GM12801 (cell line): ENCODE data around the gene SLC12A7.

Source experiments
- TF ChIP-seq, protein P1 (sequence below): IDR thresholded peaks from one replicate; pipeline ENCODE4 v1.5.1; 2011; ENCODE audit warnings: control low read depth; ENCODE audit not compliant: insufficient read length; ENCODE audit errors: extremely low read depth

Gene SLC12A7

DNA sequence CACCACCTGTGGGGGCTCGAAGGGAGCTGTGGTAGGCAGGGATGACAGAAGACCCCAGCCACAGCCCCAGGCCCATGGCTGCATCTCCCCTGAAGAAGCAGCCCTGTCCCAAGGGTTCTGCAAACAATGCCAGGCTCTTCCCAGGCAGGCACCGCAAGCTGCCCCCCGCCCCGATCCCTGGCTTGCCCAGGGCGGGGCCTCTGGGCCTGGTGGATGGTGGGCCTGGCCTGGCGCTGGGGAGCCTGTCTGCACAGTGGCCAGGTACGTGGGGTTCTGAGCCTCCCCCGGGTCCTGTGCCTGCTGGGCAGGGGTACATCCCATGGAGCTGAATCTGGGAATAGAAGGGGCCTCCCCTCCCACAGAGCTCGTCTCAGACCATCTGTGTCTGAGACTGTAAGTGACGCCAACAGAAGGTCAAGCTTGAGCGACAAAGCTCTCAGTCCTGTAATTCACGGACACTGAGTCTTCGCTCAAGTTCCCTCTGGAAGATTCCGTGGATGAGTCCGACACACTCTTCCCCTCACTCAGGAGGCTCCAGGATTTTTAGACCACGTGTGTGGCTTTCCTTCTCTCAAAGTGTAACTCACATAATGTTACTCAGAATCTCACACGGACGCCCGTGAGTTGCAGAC is 4.4 kb upstream of the SLC12A7 start:
- TF ChIP-seq, protein P1, sequence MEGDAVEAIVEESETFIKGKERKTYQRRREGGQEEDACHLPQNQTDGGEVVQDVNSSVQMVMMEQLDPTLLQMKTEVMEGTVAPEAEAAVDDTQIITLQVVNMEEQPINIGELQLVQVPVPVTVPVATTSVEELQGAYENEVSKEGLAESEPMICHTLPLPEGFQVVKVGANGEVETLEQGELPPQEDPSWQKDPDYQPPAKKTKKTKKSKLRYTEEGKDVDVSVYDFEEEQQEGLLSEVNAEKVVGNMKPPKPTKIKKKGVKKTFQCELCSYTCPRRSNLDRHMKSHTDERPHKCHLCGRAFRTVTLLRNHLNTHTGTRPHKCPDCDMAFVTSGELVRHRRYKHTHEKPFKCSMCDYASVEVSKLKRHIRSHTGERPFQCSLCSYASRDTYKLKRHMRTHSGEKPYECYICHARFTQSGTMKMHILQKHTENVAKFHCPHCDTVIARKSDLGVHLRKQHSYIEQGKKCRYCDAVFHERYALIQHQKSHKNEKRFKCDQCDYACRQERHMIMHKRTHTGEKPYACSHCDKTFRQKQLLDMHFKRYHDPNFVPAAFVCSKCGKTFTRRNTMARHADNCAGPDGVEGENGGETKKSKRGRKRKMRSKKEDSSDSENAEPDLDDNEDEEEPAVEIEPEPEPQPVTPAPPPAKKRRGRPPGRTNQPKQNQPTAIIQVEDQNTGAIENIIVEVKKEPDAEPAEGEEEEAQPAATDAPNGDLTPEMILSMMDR: no peak

DNA sequence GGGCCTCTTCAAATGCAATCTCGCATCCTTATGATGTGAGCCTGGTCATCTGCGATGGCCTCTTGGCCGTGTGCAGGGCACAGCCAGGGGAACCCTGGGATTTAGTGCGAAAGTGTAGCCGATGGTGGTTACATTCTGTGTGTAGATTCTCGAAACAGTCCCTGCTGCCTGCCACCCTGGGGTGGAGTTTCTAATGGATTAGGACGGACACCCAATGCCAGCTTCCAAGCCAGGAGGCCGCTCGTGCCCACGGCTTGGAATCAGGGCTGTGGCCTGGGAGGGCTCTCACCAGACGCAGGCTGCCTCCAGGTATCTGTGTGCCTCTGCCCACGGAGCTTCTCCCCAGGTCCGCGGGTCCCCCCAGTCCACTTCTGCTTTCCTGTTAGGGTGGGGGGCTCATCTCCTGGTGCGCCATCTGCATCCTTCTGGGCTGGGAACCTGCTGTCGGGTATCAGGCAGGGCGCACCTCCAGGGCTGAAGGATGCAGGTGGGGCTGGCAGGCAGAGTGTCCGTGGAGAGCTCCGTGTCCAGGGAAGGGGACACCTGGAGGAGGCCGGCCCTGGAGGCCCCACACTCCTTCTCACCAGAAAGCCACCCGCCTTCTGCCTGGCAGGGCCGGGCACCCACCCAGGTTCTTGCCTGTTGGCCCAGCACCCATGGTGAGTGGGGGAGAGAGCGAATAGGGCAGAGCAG is 3.4 kb upstream of the SLC12A7 start:
- TF ChIP-seq, protein P1: no peak

DNA sequence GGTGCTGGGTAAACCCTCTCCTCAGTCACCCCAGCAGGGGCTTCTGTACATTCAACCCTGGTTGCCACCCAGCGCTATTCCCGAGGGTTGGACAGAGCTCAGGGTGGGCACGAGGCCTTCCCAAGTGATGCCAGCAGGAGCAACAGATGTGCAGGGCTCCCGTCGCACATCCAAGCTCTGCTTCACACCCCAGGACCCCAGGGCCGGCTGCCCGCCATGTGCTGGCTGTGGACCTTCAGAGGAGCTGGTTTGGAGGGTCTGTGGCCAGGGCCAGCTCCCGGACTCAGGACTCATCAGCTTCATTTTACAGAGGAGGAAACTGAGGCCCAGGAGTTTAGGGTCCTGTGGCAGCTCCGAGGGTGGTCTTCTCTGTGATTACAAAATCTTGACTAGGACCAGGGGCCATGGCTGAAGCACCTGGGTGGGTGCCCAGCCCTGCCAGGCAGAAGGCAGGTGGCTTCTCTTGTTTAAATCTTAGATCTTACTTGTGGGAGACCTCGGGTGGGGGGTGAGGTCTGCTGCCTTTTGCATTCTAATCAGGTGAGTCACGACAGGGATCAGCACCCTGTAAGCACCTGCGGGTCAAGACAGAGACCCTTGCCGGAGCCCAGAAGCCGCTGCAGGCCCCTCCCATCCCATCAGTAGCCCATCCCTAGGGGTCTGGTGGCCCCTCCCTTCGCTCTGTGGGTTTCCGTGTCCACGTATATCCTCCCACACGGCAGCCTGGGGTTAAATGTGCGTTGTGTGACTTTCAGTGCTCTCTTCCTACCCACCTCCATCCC is 2.1 kb upstream of the SLC12A7 start:
- TF ChIP-seq, protein P1: no peak

DNA sequence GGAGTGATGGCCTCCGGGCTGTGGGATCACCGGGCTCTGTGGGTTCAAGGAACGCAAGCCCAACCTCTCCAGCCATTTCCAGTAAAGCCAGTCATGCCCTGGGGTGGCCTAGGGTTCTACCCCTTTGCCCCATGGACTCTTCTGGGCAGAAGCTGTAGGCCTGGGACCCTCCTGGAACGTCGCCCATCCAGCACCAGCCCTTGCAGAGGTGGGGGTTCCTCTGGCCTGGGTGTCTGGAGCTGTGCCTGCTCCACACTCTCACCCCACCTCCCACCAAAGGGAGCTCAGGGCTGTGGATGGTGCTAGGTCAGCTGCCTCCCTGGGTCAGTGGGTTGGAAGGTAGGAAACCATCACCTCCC is 1.4 kb upstream of the SLC12A7 start:
- TF ChIP-seq, protein P1: no peak

DNA sequence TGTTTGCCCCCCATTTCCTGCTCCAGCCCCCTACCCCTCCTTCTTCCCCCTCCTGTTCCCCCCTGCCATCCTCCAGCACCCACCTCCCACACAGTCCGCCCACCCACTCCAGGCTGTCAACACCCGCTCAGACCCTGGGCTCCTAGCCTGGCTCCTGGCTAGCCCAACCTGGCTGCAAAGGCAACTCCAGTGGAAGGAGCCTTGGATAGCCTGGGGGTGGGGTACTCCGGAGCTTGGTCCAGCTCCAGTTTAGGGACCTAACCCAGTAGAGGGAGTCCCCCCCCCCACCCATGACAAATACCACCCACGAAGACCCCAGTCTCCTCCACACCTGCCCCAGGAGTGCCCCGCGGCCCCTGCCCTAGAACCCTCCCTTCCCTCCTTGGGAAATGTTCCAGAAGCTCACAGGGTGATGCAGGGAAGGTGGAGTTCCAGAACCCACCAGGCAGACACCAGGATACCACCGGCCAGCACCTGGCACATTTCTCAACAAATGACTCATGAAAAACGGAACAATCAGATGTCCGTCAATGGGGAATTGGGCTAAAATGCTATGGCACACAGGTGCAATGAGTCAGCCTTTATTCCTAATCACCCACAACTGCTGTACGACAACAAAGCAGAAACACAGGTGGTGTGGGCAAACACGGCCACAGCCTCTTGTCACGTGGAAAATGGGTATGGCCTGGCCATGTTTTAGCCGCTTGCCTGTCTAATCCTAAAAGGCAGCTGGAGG is 901 bp upstream of the SLC12A7 start:
- TF ChIP-seq, protein P1: no peak

DNA sequence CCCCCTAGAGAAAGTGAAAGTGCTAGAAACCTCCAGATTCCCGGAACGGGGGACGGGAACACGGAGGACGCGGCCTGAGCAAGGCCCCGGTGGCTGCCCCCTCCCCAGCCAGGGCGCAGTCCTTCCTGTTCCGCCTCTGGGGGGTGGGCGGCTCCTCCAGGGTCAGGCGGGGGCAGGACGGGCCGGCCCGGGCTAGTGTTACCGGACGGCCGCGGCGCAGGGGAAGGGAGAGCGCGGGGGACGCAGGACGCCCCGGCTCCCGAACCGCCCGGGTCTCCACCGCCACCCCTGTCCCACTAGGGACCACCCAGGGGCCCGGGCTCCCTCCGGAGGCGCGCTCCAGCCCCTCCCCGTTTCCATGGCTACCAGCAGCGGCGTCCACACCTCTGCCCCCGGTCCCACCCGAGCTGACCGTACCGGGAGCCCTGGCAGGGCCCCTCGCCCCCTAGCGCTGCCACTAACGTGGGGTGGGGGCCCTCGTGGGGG is 579 bp downstream of the SLC12A7 start:
- TF ChIP-seq, protein P1: no peak
